ENCODE results near the gene SRRD.
A peak's percentile ranks its signal among the peaks of the same experiment; 100 is the strongest.

Gene SRRD

DNA sequence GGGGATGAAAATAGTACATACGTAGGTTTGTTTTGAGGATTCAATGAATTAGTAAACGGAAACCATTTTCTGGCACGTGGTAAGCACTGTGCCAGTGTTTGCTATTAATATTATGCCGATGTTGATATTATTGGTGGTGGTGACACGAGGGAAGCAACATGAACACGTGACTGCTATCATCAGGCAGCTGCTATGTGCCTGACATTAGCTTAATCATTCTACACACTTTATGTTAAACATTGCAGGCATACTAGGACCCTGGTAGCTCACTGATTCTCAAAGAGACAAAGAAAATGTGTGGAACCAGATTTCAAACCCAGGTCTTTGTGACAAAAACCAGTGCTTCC is 656 bp downstream of the SRRD start:
- no peak for DNase-seq

DNA sequence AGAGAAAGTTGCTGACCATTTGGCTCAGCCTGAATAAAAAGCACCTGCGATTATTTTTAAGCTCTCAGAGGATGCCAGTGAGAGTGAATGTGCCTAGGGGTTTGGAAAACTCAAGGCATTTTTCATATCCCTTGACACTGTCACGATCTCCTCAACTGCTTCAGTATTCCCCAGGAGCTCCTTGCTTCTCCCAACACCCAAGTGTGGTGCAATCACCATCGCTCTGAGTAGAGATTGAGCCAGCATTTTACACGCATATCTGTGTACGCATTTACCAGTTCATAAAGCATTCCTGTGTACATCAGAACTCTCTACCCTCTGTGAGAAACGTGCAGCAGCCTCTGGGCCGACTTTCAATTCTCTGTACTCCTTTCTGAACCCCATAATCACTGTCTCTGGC is 1.3 kb downstream of the SRRD start:
- DNase-seq = no peak

DNA sequence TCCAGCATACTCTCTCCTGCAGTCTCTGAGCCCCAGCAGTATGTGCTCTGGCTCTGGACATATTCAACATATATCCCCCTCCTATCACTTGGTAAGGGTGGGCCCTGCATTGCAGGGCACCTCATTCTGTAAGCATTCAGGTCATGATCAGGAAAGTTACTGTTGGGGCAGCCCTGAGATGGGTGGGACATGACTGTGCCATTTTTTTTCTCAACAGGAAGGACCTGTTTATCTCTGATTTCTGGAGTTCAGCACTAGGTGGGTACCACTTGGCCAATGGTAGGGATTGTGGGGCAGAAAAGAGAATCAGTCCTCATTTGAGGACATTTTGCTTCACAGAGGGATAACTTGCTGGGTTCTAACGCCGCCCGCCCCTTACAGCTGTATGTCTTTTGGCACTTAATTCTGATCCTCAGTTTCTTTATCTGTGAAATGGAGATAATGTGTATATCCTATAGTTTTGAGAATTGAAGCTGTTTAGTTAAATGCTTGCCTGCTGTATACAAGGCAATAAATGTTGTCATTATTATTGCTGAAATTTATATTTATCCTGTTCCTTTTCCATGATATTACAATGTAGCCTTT is 2.2 kb downstream of the SRRD start:
- DNase-seq = no peak

DNA sequence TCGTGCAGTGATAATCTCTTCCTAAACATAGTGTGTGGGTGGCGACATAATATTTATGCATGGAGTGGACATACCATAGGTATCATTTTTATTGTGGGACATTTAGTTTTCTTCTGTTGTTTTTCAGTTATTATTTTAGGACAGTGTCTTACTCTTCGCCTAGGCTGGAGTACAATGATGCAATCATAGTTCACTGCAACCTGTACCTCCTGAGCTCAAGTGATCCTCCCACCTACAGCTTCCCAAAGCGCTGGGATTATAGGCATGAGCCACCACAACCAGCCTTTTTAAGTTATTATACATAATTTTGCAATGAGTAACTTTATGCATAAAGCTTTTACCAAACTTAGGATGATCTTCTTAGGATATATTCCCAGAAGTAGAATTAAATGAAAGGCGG is 2.7 kb downstream of the SRRD start:
- no peak for DNase-seq

DNA sequence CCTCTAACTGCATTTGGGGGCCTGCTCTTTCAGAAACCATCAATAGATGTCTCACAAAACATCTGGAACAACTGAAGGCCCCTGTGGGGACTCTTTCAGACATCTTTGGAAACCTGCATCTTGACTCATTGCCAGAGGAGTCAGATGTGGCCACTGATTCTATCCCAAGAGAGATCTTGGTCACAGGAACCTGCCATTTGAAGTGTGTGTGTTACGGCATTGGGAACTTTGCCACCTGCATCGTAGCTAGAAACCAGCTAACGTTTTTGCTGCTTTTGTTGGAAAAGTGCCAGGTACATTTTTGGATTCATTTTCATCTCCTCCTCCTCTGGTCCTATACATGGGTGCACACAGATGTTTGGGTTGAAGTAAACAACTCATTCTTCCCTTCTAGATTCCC is 4.3 kb downstream of the SRRD start:
- DNase-seq = no peak

DNA sequence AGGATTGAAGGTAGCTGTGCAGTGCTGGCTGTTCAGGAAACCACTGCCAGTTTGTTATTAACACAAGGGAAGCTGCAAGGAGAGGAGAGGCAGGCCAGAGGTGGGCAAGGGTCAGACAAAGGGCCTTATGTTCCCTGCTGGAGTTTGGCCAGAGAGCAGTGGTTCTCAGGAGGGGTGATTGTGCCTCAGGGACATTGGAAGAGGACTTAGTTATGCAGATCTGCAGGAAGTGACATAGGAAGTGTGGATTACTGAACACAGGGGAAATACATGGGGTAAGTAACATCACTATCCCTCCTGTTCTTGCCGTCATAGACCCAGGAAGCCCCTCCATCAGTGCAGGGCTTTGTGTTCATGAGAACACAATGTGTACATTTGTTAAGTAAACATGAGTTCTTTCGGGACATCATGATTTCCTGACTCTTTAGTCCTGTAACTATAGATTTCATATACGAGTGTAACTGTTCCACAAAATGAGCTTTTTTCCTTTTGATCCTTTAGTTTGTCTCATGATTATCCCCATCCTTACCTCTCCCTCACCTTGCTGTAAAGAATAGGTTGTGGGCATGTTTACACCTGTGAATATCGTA is 5.9 kb downstream of the SRRD start:
- DNase-seq = no peak

DNA sequence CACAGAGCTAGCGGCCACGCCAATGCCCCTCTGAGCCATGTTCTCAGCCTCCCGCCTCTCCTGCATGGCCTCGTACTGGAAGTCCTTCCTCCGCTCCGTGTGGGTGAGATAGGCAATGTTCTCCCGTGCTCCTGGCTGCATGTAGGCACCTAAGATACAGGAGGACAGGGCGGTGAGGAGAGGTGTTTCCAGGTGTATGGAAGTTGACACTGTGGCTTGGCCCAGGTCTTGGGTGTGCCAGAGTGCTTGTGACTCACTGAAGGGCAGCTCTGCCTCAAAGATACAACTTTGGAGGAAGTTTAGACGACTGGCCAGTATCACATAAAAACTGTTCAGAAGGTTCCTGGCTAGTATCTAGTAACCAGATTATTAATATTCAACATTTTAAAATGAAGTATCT is 8.5 kb downstream of the SRRD start:
- DNase-seq = no peak

DNA sequence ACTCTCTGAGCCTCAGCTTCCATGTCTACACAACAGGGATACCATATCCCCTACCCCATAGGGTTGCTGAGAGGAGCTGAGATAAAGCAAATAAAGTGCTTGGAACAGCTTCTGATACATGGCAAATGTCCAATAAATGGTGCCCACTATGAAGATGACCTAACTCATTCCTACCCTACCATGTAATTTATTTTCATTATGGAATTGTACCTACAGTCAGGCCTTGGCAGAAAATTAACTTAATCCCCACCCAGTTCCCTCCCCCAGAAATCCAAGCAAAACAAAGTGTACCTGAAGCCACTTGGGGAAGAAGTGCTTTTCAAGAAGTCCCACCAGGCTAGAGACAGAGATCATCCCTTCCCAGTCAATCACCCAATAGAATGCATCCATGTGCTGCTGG is 10.8 kb downstream of the SRRD start:
- no peak for DNase-seq

DNA sequence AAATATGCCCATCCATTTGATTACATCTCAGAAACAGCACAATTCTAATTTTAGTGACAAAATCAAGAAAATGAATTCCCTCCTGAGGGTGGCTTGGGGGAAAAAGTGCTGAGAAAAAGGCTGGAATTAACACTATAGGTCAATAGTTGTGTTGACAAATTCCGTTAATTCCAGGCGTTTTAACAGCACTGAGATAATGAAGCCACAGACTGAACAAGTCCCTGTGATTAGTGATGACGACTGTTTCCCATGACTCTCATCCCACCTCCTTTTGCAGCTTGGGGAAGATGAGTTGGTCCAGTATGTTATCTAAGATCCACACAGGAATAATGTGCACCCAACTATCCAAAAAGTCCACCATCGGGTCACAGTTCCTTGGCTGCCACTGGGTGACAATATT is 12.8 kb downstream of the SRRD start:
- no peak for DNase-seq

DNA sequence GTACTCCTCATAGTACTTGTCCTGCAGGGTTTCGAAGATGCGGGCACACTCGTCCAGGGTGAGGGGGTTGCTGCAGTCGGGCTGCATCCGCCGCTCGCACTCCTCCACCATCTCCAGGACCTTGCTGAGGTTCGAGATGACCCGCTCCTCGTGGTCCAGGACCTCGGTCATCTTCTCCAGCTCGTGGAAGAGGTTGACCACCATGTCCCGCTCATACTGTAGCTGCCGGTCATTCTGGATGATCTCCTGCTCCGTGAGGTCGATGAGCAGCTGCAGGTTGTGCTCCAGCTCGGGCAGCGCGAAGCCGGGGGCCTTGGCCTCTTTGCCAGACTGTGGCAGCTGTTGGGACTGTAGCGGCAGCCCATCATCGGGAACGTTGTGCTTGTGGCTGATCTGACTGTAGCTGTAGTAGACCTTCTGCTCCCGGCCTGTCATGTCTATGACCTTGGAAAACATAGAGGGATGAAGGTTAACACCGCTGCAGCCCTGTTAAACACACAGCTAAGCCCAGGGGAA is 15.6 kb downstream of the SRRD start:
- no peak for DNase-seq

DNA sequence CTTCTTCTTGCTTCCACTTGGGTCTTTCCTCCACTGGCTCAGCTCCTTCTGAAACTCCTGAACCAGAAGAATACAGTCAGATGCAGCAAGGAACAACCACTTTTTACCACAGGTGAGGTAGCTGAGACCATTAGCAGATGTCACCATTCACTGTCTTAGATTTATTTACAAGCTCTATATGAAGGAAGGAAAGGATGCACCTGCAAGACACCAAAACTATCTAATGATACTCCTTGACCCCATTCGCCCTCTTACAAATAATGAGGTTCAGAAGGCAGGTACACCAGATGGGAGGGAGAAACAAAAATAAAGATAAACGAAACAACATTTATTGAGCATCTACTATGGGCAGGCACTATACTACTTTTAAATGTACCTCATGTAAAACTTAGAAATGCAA is 18.3 kb downstream of the SRRD start:
- DNase-seq = no peak

DNA sequence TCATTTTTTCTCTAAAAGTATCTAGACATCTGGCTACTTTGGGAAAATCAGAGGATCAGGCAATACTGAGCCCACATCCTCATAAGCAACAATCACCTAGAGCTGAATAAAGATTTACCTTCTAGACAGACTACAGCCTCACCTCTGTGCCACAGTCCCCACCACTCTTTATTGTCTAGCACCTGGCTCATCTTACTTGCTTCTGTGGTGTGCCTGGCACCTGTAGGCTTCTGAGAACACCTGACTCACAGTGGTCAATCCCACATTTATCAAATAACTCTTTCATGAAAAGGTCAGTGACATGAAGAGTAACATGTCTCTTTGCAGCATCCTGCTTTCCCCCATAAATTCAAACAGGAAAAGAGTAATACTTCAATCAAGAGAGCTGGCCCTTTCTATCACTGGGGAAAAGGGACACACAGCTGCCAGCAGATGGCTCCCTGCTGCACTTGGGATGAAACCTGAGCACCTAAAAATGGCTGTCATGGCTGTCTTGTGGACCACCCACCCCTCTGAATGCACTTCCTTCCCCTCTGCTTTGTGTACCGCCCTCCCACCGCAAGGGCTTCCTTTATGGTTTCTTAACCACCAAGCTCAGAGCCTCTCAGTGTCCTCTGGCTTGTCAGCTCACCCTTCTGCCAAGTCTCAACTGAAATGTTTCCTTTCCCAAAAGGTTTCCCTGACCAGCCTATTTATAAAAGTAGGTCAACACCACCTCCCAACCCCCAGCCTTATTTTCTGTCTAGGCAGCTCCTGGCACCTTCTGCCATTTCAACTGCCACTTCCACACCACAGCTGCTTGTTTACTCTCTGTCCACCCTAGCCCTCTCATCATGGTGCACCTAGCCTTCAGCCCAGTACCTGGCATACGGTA is 19.2 kb downstream of the SRRD start:
- no peak for DNase-seq

DNA sequence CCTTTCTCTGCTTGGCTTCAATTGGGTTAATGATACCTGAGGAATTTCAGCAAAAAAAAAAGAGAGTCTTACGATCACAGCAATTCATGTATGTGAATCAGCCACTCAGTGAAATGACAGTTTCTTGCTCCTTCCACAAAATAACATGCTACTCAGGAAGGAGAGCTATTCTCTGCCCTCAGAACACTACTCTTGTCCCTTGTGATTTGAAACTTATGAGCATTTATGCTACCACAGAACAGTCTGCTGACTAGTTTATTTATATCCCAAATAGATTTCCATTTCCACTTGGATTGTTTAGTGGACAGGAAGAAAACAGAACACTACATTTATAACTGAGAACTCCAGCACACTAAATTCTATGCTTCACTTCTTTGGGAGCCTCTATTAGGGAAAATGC is 20.1 kb downstream of the SRRD start:
- DNase-seq = no peak

DNA sequence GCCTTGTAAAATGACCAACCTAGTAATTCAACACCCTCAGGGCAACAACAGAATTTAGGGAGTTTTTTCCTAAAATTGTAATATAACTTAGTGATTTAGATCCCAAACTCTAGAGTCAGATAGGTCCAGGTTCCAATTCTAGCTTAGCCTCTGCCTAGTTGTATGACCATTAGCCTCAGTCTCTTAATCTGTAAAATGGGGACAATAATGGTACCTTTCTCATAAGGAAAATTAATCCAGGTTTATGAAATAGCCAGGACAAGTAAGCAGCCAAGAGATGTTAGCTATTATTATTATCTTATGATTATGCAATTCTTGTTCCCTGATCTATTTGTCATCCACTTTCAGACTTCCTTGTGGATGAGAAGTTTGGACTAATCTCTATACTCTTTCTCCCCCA is 24.5 kb downstream of the SRRD start:
- no peak for DNase-seq

DNA sequence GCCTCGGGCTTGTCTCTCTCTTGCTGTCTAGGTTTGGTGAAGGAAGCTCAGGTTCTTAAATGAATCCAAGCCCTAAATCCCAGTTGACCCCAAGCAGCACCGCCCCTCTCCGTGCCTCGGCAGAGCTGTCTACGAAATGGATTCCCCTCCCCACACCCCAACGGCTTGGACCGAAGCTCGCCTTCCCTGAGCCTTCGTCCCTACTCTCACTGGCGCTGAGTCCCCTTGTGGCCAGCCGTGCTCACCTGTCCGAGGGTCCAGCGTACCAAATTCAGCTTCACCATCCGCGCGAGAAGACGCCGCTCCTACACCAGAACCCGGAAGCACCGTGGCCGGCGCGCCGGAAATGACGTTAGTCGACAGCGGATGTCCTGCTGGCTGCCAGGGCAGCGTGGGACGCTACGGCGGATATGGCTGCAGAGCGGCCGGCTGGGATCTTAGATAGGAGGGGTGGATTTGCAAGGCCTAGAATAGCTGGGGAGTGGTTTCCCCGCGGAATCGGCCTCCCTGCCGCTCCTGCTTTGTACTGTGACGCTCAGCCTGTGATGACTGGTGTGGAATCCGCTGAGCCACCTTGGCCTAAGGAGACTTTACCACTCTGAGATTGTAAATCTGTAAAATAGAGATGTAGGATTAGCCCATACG is 28.6 kb downstream of the SRRD start, which contains the start of gene TFIP11:
TSS of gene TFIP11 (minus strand) at position 325 of the 645 bp plus-strand sequence. CDS start 2,201 bp downstream, outside the sequence.
- peak; percentile 78 for DNase-seq

DNA sequence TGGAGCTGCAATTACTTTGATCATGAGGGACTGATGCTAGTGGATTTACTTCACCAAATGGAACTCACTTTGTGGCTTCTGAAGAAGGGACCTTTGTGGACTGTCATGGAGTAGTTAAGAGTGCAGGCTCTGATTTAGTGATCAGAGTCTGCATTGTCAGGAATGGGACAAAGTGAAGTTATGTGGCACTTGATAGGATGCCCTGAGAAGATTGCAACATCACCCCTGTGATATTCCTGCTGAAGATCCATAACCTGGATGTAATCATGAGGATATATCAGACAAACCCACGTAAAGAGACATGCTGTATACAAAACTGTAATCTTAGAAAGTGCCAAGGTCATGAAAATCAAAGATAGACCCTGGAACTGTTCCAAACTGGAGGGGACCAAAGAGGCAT is 30.2 kb downstream of the SRRD start:
- no peak for DNase-seq

DNA sequence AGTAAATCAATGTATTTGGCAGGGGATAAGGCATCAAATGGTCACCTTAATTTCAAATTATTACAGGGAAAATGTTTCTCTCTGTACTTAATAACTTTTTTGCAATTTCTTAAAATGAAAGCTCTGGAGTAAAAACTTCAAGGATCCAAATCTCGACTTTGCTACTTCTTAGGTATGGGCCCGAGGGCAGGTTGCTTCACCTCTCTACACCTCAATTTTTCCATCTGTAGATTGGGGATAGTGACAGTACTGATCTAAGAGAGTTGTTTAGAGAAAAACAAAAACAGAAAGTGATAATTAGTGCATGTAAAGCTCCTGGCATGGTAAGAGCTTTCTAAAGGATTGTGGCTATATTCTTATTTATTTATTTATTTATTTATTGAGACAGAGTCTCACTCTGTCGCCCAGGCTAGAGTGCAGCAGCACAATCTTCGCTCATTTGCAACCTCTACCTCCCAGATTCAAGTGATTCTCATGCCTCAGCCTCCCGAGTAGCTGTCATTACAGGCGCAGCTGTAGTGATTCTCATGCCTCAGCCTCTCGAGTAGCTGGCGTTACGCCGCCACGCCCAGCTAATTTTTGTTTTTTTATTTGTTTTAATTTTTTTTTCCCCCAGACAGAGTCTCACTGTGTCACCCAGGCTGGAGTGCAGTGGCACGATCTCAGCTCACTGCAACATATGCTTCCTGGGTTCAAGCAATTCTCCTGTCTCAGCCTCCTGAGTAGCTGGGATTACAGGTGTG is 30.9 kb downstream of the SRRD start:
- no peak for DNase-seq

DNA sequence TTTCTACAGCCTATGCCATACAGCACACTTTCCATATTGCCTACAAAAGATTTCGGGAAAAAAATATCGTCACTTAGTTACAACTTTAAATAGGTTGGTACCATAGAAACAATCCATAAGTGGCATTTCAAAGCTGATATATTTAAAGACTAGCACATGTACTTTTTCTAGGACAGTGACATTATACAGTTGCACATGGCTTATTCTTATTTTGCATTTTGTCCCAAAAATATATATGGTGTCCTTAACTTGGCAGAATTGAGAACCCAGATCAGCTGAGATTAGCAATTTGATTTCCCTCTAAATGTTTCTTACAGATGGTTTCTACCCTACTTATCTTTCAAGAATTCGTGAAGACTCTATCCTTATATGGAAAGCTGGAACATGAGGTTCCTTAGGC is 32.3 kb downstream of the SRRD start:
- DNase-seq = no peak

DNA sequence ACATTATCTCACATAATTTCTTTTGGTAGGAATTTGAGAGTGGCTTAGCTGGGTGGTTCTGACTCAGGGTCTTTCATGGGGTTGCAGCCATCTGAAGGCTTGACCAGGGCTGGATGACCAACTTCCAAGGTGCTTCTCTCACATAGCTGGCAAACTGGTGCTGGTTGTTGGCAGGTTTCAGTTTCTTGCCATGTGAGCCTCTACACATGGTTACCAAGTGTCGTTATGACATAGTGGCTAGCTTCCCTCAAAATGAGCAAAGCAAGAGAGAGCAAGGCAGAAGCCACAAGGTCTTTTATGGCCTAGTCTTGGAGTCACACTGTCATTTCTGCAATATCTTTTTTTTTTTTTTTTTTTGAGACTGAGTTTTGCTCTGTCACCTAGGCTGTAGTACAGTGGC is 32.8 kb downstream of the SRRD start:
- no peak for DNase-seq

DNA sequence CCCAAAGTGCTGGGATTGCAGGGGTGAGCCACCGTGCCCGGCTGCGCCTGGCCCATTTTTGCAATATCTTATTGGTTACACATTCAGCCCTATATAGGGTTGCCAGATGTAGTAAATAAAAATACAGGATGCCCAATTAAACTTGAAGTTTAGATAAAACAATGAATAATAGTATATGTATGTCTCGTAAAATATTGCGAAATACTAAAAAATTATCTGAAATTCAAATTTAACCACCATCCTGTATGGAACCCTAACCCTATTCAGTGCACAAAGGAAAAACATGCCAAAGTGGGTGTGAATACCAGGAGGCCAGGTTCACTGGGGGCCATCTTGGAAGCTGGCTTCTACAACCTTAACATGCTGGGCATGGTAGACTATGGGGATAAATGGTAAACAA is 33.8 kb downstream of the SRRD start:
- no peak for DNase-seq

DNA sequence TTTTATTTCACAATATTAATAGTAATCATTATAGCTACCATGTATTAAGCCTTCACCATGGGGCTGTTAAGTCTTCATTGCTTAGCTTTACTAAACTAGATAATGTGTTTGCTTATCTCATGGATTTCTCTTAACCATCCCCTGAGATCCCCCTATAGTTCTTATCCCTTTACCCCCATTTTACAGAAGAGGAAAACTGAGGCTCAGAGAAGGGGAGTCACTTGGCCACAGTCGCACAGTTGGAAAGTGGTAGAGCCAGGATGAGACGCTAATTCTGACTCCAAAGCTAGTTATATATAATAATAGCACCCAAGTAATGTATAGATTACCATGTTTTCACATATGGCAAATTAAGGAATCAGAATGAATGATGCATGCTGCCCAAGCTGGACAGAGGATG is 38.3 kb downstream of the SRRD start:
- no peak for DNase-seq

DNA sequence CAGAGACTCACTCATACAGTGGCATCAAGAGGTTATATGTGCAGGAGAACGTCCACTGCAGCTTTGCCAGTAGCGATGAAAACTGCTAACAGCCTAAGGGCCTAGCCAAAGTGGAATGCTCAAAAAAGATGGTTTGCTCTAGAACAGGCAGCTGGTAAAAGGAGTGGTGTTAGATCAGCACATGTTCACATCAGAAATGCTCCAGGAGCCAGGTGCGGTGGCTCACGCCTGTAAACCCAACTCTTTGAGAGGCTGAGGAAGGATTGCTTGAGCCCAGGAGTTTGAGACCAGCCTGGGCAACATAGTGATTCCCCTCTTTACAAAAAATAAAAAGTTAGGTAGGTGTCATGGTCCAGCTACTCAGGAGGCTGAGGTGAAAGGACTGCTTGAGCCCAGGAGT is 38.9 kb downstream of the SRRD start:
- no peak for DNase-seq

DNA sequence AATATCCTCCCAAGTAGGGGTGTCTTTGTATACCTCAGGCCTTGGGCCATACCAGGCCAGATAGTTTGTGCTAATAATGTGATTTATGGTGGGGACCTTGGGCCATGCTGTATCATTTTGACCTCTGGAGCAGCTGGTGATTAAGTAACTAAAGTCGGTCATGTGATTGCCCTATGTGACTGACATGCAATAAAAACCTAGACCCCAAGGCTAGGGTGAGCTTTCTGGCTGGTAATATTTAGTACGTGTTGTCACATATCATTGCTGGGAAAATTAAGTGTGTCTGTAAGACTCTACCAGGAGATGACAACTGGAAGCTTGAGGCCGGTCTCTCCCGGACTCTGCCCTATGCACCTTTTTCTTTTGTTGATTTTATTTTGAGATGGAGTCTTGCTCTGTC is 41.2 kb downstream of the SRRD start:
- no peak for DNase-seq

All from NCI-H1048 (cell line).